OCI-LY7 (cell line): ENCODE measurements around the gene ADAMTSL4. TPM values are rescaled to one million over a fixed set of nuclear protein-coding genes. Genes with fewer than 3 reads are reported as not detected.

Experiments
- BruUV-seq: library from RNA; stranded (reverse); fragments of 400-500 nt; replicated peaks from 2 replicates; lab custom pipeline; 2021; lab: Mats Ljungman, UMichigan
- CTCF ChIA-PET: fragments of 300-600 bp; sonication (Branson Sonifier 250); formaldehyde crosslinking; loops from one replicate; lab custom pipeline; 2022; ENCODE audit warnings: antibody characterized with exemption; ENCODE audit not compliant: unreplicated experiment; lab: Charles Lee
- POLR2A ChIA-PET: fragments of 300-600 bp; sonication (Branson Sonifier 250); formaldehyde crosslinking; loops from one replicate; lab custom pipeline; 2022; ENCODE audit warnings: antibody characterized with exemption; lab: Charles Lee
- DNase-seq: peaks from one replicate; pipeline ENCODE4 v3.0.0-alpha.2; 2015; ENCODE audit warnings: low spot score
- H2AFZ ChIP-seq: fragments of 200-600 bp; sonication (generic), shearing (Covaris generic); 2 replicates; pipeline ENCODE4 v1.6.1; 2014; ENCODE audit warnings: mild to moderate bottlenecking, antibody characterized with exemption, low read length, moderate library complexity
- H3K27ac ChIP-seq: fragments of 200-600 bp; sonication (generic); 2 replicates; pipeline ENCODE4 v1.5.1; 2014; ENCODE audit warnings: mixed run types, low read depth, mild to moderate bottlenecking, moderate library complexity, low read length, inconsistent platforms; ENCODE audit not compliant: poor library complexity, severe bottlenecking
- H3K36me3 ChIP-seq: fragments of 200-600 bp; sonication (generic); 2 replicates; pipeline ENCODE4 v1.6.1; 2014; ENCODE audit warnings: mild to moderate bottlenecking, antibody characterized with exemption, low read length, moderate library complexity, mixed read lengths; ENCODE audit not compliant: insufficient read depth
- H3K4me1 ChIP-seq: fragments of 200-600 bp; sonication (generic); 2 replicates; pipeline ENCODE4 v1.5.1; 2014; ENCODE audit warnings: mild to moderate bottlenecking, low read length; ENCODE audit not compliant: insufficient read depth, poor library complexity, severe bottlenecking
- H3K4me2 ChIP-seq: fragments of 200-600 bp; sonication (generic); 2 replicates; pipeline ENCODE4 v1.6.1; 2014; ENCODE audit warnings: mild to moderate bottlenecking, low read length
- H3K4me3 ChIP-seq: fragments of 200-600 bp; sonication (generic); 2 replicates; pipeline ENCODE4 v1.5.1; 2014; ENCODE audit warnings: mild to moderate bottlenecking, low read depth, low read length; ENCODE audit not compliant: poor library complexity, severe bottlenecking
- H3K79me2 ChIP-seq: fragments of 200-600 bp; sonication (generic); 2 replicates; pipeline ENCODE4 v1.6.1; 2016; ENCODE audit warnings: low read depth, mild to moderate bottlenecking, low read length, moderate library complexity, mixed read lengths; ENCODE audit not compliant: insufficient read depth
- H3K9me2 ChIP-seq: fragments of 200-600 bp; sonication (generic); 2 replicates; pipeline ENCODE4 v1.6.1; 2016; ENCODE audit warnings: mild to moderate bottlenecking, low read length, mixed read lengths; ENCODE audit not compliant: insufficient read depth
- H3K9me3 ChIP-seq: fragments of 200-600 bp; sonication (generic); 2 replicates; pipeline ENCODE4 v1.6.1; 2014; ENCODE audit warnings: mild to moderate bottlenecking, mixed run types, low read length, mixed read lengths
- H4K20me1 ChIP-seq: fragments of 200-600 bp; sonication (generic); 2 replicates; pipeline ENCODE4 v1.6.1; 2014; ENCODE audit warnings: mild to moderate bottlenecking, antibody characterized with exemption, low read length, moderate library complexity, mixed read lengths; ENCODE audit not compliant: insufficient read depth
- EZH2phosphoT487 ChIP-seq: fragments of 200-600 bp; sonication (generic); IDR thresholded peaks from 2 replicates; pipeline ENCODE4 v1.6.1; 2018; ENCODE audit warnings: low read depth, borderline replicate concordance, mild to moderate bottlenecking, mixed run types, antibody characterized with exemption, low read length, moderate library complexity, mixed read lengths
- intact Hi-C: fragments of 100-400 bp; cut with micrococcal nuclease; formaldehyde crosslinking; loops from one replicate; pipeline ENCODE4 v1.10.0; 2022; ENCODE audit not compliant: unreplicated experiment
- total RNA-seq, 2 experiments: library from RNA; depleted of rRNA in 1 of 2; stranded (reverse); fragments of >200 nt in 1 of 2; shearing (Covaris generic) in 1 of 2; gene quantifications; 2 replicates each; pipeline ENCODE4 v1.2.3, GENCODE V29; 2014 to 2022
- TF ChIP-seq, protein P1 (sequence below): fragments of 200-600 bp; sonication (generic); conservative IDR thresholded peaks from 2 replicates; pipeline ENCODE4 v1.5.1; 2014; ENCODE audit warnings: mild to moderate bottlenecking, antibody characterized with exemption, low read length, moderate library complexity, mixed read lengths

The ADAMTSL4 gene
- total RNA-seq, 2 experiments from 2014 or later, result not detected

DNA sequence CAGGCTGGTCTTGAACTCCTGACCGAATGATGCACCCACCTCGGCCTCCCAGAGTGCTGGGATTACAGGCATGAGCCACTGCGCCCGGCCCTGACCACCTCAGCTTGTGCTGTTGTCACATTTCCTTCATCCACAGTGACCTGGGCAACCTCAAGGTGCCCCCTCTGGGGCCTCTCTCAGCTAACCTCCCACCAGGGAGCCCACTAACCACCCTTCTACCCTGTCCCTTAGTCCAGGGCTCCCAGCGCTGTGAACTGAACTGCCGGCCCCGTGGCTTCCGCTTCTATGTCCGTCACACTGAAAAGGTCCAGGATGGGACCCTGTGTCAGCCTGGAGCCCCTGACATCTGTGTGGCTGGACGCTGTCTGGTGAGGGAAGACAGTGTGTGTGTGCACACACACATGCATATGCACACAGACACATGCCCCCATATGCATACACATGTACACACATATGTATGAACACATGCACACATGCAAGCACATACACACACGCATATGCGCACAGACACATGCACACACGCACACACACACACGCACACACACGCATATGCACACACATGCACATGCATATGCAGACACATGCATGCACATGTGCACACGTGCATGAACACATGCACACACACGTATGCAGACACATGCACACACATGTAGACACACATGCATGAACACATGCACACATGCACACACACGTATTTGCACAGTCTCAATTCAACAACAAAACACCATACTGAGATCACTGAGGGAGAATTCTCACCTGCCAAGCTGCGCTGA lies 6.2 kb downstream of the ADAMTSL4 start:
- ChIA-PET CTCF (no interaction called here), POLR2A (interaction anchor here (0.5 kb wide), 1 partner anchor 95 kb away, joined by 3 read pairs; no protein-coding TSS in a partner anchor)
- H4K20me1 ChIP-seq, result no peaks in the 10 kb centered on the region
- no peak overlapping the region for H3K27ac ChIP-seq
- TF ChIP-seq EZH2phosphoT487, result no peak
- intact Hi-C loops, result no loop called here
- H3K4me3 ChIP-seq, result no peak overlapping the region
- DNase-seq, result no peak
- no peak overlapping the region for H2AFZ ChIP-seq
- no peak overlapping the region for H3K4me2 ChIP-seq
- no peaks in the 10 kb centered on the region for H3K9me2 ChIP-seq
- no peaks in the 10 kb centered on the region for H3K9me3 ChIP-seq
- H3K4me1 ChIP-seq, result peaks cover 8% of the 10 kb centered on the region
- H3K36me3 ChIP-seq, result no peaks in the 10 kb centered on the region
- no peaks in the 10 kb centered on the region for H3K79me2 ChIP-seq
- BruUV-seq, result no TSS peak

DNA sequence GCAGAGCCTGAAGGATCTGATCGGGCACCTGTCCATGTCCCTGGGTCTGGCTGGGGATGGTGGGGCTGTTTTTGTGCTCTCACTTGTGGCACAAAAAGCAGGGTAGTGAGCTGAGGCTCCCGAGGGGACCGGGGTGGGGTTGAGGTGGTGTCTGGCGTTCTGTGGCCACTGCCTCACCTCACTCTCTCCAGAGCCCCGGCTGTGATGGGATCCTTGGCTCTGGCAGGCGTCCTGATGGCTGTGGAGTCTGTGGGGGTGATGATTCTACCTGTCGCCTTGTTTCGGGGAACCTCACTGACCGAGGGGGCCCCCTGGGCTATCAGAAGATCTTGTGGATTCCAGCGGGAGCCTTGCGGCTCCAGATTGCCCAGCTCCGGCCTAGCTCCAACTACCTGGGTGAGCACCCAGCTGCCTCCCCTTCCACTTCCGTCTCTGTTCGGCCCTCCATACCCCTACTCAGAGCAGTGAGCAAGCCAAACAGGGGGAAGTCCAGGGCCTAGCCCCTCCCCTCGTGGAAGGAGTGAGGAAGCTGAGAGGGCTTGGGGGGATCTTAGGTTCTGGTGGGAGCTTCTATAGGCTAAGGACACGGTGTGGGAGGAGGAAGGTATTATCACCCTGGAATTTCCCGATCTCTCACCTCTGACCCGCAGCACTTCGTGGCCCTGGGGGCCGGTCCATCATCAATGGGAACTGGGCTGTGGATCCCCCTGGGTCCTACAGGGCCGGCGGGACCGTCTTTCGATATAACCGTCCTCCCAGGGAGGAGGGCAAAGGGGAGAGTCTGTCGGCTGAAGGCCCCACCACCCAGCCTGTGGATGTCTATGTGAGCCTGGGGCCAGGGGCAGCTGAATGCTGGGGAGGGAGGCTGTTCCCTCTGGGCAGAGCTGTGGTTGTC lies 7.0 kb downstream of the ADAMTSL4 start:
- no peaks in the 10 kb centered on the region for H4K20me1 ChIP-seq
- CTCF ChIA-PET, result no interaction called here

DNA sequence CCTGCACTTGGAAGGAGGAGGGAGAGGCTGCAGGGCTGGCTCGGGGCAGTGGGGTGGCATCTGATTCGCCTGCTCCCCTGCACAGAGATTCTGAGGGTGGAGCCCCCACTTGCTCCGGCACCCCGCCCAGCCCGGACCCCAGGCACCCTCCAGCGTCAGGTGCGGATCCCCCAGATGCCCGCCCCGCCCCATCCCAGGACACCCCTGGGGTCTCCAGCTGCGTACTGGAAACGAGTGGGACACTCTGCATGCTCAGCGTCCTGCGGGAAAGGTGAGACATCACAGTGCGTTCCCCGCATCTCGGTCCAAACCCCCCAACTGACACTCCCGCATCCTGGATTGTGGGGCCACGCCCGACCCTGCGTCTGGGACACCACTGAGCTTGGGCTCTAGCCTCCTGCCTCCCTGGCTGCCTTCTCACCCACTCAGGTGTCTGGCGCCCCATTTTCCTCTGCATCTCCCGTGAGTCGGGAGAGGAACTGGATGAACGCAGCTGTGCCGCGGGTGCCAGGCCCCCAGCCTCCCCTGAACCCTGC lies 7.9 kb downstream of the ADAMTSL4 start:
- peaks cover 26% of the 10 kb centered on the region for H3K4me1 ChIP-seq
- no peak overlapping the region for H3K27ac ChIP-seq
- H4K20me1 ChIP-seq, result no peaks in the 10 kb centered on the region
- H3K79me2 ChIP-seq, result no peaks in the 10 kb centered on the region
- no peak for DNase-seq
- H3K36me3 ChIP-seq, result no peaks in the 10 kb centered on the region
- BruUV-seq, result no TSS peak
- H2AFZ ChIP-seq, result no peak overlapping the region
- intact Hi-C loops, result no loop called here
- no peaks in the 10 kb centered on the region for H3K9me2 ChIP-seq
- TF ChIP-seq, protein P1, sequence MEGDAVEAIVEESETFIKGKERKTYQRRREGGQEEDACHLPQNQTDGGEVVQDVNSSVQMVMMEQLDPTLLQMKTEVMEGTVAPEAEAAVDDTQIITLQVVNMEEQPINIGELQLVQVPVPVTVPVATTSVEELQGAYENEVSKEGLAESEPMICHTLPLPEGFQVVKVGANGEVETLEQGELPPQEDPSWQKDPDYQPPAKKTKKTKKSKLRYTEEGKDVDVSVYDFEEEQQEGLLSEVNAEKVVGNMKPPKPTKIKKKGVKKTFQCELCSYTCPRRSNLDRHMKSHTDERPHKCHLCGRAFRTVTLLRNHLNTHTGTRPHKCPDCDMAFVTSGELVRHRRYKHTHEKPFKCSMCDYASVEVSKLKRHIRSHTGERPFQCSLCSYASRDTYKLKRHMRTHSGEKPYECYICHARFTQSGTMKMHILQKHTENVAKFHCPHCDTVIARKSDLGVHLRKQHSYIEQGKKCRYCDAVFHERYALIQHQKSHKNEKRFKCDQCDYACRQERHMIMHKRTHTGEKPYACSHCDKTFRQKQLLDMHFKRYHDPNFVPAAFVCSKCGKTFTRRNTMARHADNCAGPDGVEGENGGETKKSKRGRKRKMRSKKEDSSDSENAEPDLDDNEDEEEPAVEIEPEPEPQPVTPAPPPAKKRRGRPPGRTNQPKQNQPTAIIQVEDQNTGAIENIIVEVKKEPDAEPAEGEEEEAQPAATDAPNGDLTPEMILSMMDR, result no peak
- TF ChIP-seq EZH2phosphoT487, result no peak
- CTCF ChIA-PET, result no interaction called here
- no peak overlapping the region for H3K4me2 ChIP-seq
- H3K9me3 ChIP-seq, result no peaks in the 10 kb centered on the region
- POLR2A ChIA-PET, result no interaction called here
- H3K4me3 ChIP-seq, result no peak overlapping the region

More for the DNA sequence above, 7.0 kb downstream of the ADAMTSL4 start:
- intact Hi-C loops, result no loop called here
- H3K4me3 ChIP-seq, result no peak overlapping the region
- H3K27ac ChIP-seq, result no peak overlapping the region
- no peaks in the 10 kb centered on the region for H3K9me3 ChIP-seq
- H3K36me3 ChIP-seq, result no peaks in the 10 kb centered on the region
- no peaks in the 10 kb centered on the region for H3K9me2 ChIP-seq
- no peak for TF ChIP-seq EZH2phosphoT487
- TF ChIP-seq, protein P1, result no peak
- no peaks in the 10 kb centered on the region for H3K79me2 ChIP-seq
- DNase-seq, result no peak
- POLR2A ChIA-PET, result interaction anchor here (0.5 kb wide), 1 partner anchor 95 kb away, joined by 3 read pairs; no protein-coding TSS in a partner anchor
- H2AFZ ChIP-seq, result no peak overlapping the region
- H3K4me1 ChIP-seq, result peaks cover 17% of the 10 kb centered on the region
- H3K4me2 ChIP-seq, result no peak overlapping the region
- no TSS peak for BruUV-seq
